HEK293 (cell line): Measurements from ENCODE around the gene PPFIA2.

ENCODE experiments used
- CTCF ChIA-PET: fragments of 350-600 bp; formaldehyde crosslinking; extraction: SDS; loops from one replicate; lab custom pipeline; 2021; ENCODE audit warnings: antibody characterized with exemption; lab: Yijun Ruan, JAX
- POLR2A ChIA-PET: fragments of 300-600 bp; formaldehyde crosslinking; extraction: SDS; loops from one replicate; lab custom pipeline; 2020; ENCODE audit warnings: antibody characterized with exemption, inconsistent platforms; lab: Yijun Ruan, JAX
- H3K27ac ChIP-seq: fragments of 200-500 bp; sonication (Bioruptor generic); 2 replicates; pipeline ENCODE4 v1.5.1; 2014; ENCODE audit warnings: low read depth, low read length, control low read depth, inconsistent platforms; ENCODE audit errors: extremely low read depth
- H3K36me3 ChIP-seq, 2 experiments: fragments of 200-500 bp in 1 of 2; sonication (Bioruptor generic) in 1 of 2; 1 replicate in 1 of 2; 2 replicates in 1 of 2; pipeline ENCODE4 v1.5.1; 2014 to 2017; ENCODE audit warnings: inconsistent platforms in 2 of 2, low read length in 2 of 2; ENCODE audit not compliant: control insufficient read depth in 2 of 2, insufficient read depth in 1 of 2
- H3K4me1 ChIP-seq: fragments of 200-500 bp; sonication (Bioruptor generic); 2 replicates; pipeline ENCODE4 v1.5.1; 2014; ENCODE audit warnings: mild to moderate bottlenecking, low read length, inconsistent platforms; ENCODE audit not compliant: control insufficient read depth, insufficient read depth
- H3K4me3 ChIP-seq: 2 replicates; pipeline ENCODE4 v1.5.1; 2011; ENCODE audit warnings: low read depth, mild to moderate bottlenecking, control low read depth, low read length, moderate library complexity
- H3K9me3 ChIP-seq: fragments of 200-500 bp; sonication (Bioruptor generic); 2 replicates; pipeline ENCODE4 v1.5.1; 2014; ENCODE audit warnings: low read depth, low read length, inconsistent platforms; ENCODE audit not compliant: control insufficient read depth, insufficient read depth
- KLF10 ChIP-seq: fragments of 450-650 bp; IDR thresholded peaks from 2 replicates; pipeline ENCODE4 v1.5.1; 2018; ENCODE audit warnings: missing biosample characterization, mild to moderate bottlenecking, missing genetic modification characterization
- MEIS1 ChIP-seq: sonication (generic); formaldehyde crosslinking; IDR thresholded peaks from 2 replicates; pipeline ENCODE4 v1.8.1; 2022; ENCODE audit warnings: missing genetic modification reagents, mild to moderate bottlenecking, borderline replicate concordance
- YY1 ChIP-seq: fragments of 450-650 bp; formaldehyde crosslinking; IDR thresholded peaks from 2 replicates; pipeline ENCODE4 v1.5.1; 2018; ENCODE audit warnings: missing biosample characterization, missing genetic modification characterization
- ZBTB7A ChIP-seq: fragments of 450-650 bp; formaldehyde crosslinking; IDR thresholded peaks from 2 replicates; pipeline ENCODE4 v1.5.1; 2016; ENCODE audit warnings: low read depth, missing biosample characterization, missing genetic modification characterization
- ZFP37 ChIP-seq: fragments of 450-650 bp; formaldehyde crosslinking; IDR thresholded peaks from 2 replicates; pipeline ENCODE4 v1.5.1; 2016; ENCODE audit warnings: missing biosample characterization, missing genetic modification characterization
- ZIC2 ChIP-seq: fragments of 450-650 bp; formaldehyde crosslinking; IDR thresholded peaks from 2 replicates; pipeline ENCODE4 v1.5.1; 2016; ENCODE audit warnings: missing biosample characterization, missing genetic modification characterization
- ZNF112 ChIP-seq: fragments of 450-650 bp; formaldehyde crosslinking; IDR thresholded peaks from 2 replicates; pipeline ENCODE4 v1.5.0; 2017; ENCODE audit warnings: missing biosample characterization, missing genetic modification characterization
- ZNF169 ChIP-seq: fragments of 450-650 bp; formaldehyde crosslinking; IDR thresholded peaks from 2 replicates; pipeline ENCODE4 v1.5.1; 2016; ENCODE audit warnings: missing biosample characterization, missing genetic modification characterization
- ZNF19 ChIP-seq: fragments of 450-650 bp; formaldehyde crosslinking; IDR thresholded peaks from 2 replicates; pipeline ENCODE4; 2016; ENCODE audit warnings: missing biosample characterization, missing genetic modification characterization, low read depth
- ZNF311 ChIP-seq: fragments of 450-650 bp; formaldehyde crosslinking; IDR thresholded peaks from 2 replicates; pipeline ENCODE4 v1.5.1; 2017; ENCODE audit warnings: missing biosample characterization, missing genetic modification characterization, borderline replicate concordance
- ZNF324 ChIP-seq: fragments of 450-650 bp; formaldehyde crosslinking; IDR thresholded peaks from 2 replicates; pipeline ENCODE4 v1.5.1; 2016; ENCODE audit warnings: missing biosample characterization, missing genetic modification characterization
- ZNF394 ChIP-seq: fragments of 450-650 bp; formaldehyde crosslinking; IDR thresholded peaks from 2 replicates; pipeline ENCODE4 v1.5.1; 2016; ENCODE audit warnings: missing biosample characterization, missing genetic modification characterization, mild to moderate bottlenecking, moderate library complexity, borderline replicate concordance
- ZNF549 ChIP-seq: fragments of 450-650 bp; IDR thresholded peaks from 2 replicates; pipeline ENCODE4 v1.5.1; 2018; ENCODE audit warnings: missing biosample characterization, missing genetic modification characterization, mild to moderate bottlenecking, inconsistent platforms, moderate library complexity
- ZNF571 ChIP-seq: fragments of 450-650 bp; formaldehyde crosslinking; IDR thresholded peaks from 2 replicates; pipeline ENCODE4 v1.5.0; 2017; ENCODE audit warnings: missing biosample characterization, missing genetic modification characterization
- ZNF654 ChIP-seq: fragments of 450-650 bp; formaldehyde crosslinking; IDR thresholded peaks from 2 replicates; pipeline ENCODE4 v1.5.1; 2016; ENCODE audit warnings: low read depth, missing biosample characterization, missing genetic modification characterization
- ZNF664 ChIP-seq: fragments of 450-650 bp; formaldehyde crosslinking; IDR thresholded peaks from 2 replicates; pipeline ENCODE4 v1.5.1; 2016; ENCODE audit warnings: missing biosample characterization, missing genetic modification characterization
- ZNF707 ChIP-seq: fragments of 450-650 bp; formaldehyde crosslinking; IDR thresholded peaks from 2 replicates; pipeline ENCODE4 v1.5.1; 2016; ENCODE audit warnings: missing biosample characterization, missing genetic modification characterization
- ZNF792 ChIP-seq: fragments of 450-650 bp; formaldehyde crosslinking; IDR thresholded peaks from 2 replicates; pipeline ENCODE4 v1.5.1; 2016; ENCODE audit warnings: missing biosample characterization, missing genetic modification characterization
- ZNF830 ChIP-seq: fragments of 450-650 bp; IDR thresholded peaks from 2 replicates; pipeline ENCODE4 v1.5.0; 2018; ENCODE audit warnings: missing biosample characterization, missing genetic modification characterization, low read depth, mild to moderate bottlenecking, moderate library complexity
- TF ChIP-seq, protein P1 (sequence below): fragments of 450-650 bp; formaldehyde crosslinking; IDR thresholded peaks from 2 replicates; pipeline ENCODE4 v1.5.1; 2016; ENCODE audit warnings: missing biosample characterization, missing genetic modification characterization
- TF ChIP-seq, protein P2 (sequence below): fragments of 450-650 bp; formaldehyde crosslinking; IDR thresholded peaks from 2 replicates; pipeline ENCODE4 v1.5.1; 2016; ENCODE audit warnings: missing biosample characterization, missing genetic modification characterization, low read depth
- TF ChIP-seq, protein P3 (sequence below): fragments of 450-650 bp; formaldehyde crosslinking; IDR thresholded peaks from 2 replicates; pipeline ENCODE4 v1.5.1; 2016; ENCODE audit warnings: missing biosample characterization, missing genetic modification characterization
- TF ChIP-seq, protein P4 (sequence below): fragments of 450-650 bp; formaldehyde crosslinking; IDR thresholded peaks from 2 replicates; pipeline ENCODE4 v1.5.1; 2016; ENCODE audit warnings: missing biosample characterization, missing genetic modification characterization
- TF ChIP-seq, protein P5 (sequence below): fragments of 450-650 bp; formaldehyde crosslinking; IDR thresholded peaks from 2 replicates; pipeline ENCODE4 v1.5.1; 2016; ENCODE audit warnings: missing biosample characterization, missing genetic modification characterization
- TF ChIP-seq, protein P6 (sequence below): fragments of 450-650 bp; formaldehyde crosslinking; IDR thresholded peaks from 2 replicates; pipeline ENCODE4 v1.5.1; 2017; ENCODE audit warnings: missing biosample characterization, missing genetic modification characterization
- TF ChIP-seq, protein P7 (sequence below): fragments of 450-650 bp; IDR thresholded peaks from 2 replicates; pipeline ENCODE4 v1.5.1; 2018; ENCODE audit warnings: missing biosample characterization, missing genetic modification characterization

Gene PPFIA2

DNA sequence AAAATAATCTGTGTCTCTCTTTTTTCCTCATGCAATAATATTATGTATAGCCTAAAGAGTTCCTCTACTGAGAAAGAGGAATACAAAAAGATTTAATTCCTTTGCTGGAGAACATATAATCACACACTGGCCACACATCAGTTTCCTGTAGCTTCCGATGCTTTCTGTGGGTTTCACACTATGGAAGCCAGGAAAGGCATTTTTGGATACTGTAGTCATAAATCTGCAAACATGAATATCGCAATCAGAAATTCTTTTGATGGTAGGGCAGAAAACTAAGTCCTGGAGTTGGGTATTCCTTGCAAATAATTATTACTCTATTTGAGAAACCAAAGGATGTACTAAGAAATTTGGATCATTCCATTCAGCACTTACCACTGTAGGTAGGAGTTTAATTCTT lies 421.3 kb downstream of the PPFIA2 start (continued):
- TF ChIP-seq, protein P1, sequence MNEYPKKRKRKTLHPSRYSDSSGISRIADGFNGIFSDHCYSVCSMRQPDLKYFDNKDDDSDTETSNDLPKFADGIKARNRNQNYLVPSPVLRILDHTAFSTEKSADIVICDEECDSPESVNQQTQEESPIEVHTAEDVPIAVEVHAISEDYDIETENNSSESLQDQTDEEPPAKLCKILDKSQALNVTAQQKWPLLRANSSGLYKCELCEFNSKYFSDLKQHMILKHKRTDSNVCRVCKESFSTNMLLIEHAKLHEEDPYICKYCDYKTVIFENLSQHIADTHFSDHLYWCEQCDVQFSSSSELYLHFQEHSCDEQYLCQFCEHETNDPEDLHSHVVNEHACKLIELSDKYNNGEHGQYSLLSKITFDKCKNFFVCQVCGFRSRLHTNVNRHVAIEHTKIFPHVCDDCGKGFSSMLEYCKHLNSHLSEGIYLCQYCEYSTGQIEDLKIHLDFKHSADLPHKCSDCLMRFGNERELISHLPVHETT (tag by site-specific recombination), result no peak
- TF ChIP-seq ZNF571 (tag by site-specific recombination), result no peak
- TF ChIP-seq, protein P2, sequence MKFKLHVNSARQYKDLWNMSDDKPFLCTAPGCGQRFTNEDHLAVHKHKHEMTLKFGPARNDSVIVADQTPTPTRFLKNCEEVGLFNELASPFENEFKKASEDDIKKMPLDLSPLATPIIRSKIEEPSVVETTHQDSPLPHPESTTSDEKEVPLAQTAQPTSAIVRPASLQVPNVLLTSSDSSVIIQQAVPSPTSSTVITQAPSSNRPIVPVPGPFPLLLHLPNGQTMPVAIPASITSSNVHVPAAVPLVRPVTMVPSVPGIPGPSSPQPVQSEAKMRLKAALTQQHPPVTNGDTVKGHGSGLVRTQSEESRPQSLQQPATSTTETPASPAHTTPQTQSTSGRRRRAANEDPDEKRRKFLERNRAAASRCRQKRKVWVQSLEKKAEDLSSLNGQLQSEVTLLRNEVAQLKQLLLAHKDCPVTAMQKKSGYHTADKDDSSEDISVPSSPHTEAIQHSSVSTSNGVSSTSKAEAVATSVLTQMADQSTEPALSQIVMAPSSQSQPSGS (tag by site-specific recombination), result no peak
- TF ChIP-seq, protein P3, sequence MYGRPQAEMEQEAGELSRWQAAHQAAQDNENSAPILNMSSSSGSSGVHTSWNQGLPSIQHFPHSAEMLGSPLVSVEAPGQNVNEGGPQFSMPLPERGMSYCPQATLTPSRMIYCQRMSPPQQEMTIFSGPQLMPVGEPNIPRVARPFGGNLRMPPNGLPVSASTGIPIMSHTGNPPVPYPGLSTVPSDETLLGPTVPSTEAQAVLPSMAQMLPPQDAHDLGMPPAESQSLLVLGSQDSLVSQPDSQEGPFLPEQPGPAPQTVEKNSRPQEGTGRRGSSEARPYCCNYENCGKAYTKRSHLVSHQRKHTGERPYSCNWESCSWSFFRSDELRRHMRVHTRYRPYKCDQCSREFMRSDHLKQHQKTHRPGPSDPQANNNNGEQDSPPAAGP (tag by site-specific recombination), result no peak
- TF ChIP-seq ZNF311 (tag by site-specific recombination), result no peak
- TF ChIP-seq ZNF394, result no peak

DNA sequence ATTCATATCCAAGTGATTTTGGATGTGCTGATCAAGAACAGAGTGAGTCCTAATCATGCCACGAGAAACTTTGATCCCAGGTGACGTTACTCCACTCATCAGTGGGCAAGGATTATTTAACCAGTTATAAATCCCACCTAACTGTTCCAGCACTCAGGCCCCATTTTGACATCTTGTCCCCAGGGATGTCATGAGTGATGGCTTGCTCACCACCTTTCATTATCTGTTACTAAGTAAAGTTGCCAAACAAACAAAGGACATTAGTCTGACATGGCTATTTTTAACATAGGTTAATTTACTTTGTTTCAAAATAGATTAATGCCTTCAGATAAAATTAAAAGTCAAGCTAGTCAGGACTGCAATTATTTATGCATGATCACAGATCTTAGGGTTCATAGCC lies 425.3 kb downstream of the PPFIA2 start:
- Histone ChIP-seq H3K36me3 (no peaks in the 10 kb centered on the region), H3K4me3 (no peak overlapping the region), H3K9me3 (no peaks in the 10 kb centered on the region), H3K4me1 (no peaks in the 10 kb centered on the region), H3K27ac (no peak overlapping the region)
- CTCF ChIA-PET, result no interaction called here
- no peak for TF ChIP-seq ZNF792
- TF ChIP-seq ZNF654 (tag by site-specific recombination), result no peak
- no peak for TF ChIP-seq ZIC2 (tag by site-specific recombination)
- no peak for TF ChIP-seq ZNF324 (tag by site-specific recombination)
- TF ChIP-seq KLF10 (tag by site-specific recombination), result no peak
- TF ChIP-seq ZNF169 (tag by site-specific recombination), result no peak
- no peak for TF ChIP-seq ZNF549
- TF ChIP-seq YY1 (tag by site-specific recombination), result no peak
- no peak for TF ChIP-seq MEIS1
- no peak for TF ChIP-seq ZNF112 (tag by site-specific recombination)
- TF ChIP-seq ZNF830, result no peak
- no peak for TF ChIP-seq ZFP37 (tag by site-specific recombination)
- no peak for TF ChIP-seq ZNF664 (tag by site-specific recombination)
- TF ChIP-seq, protein P4, sequence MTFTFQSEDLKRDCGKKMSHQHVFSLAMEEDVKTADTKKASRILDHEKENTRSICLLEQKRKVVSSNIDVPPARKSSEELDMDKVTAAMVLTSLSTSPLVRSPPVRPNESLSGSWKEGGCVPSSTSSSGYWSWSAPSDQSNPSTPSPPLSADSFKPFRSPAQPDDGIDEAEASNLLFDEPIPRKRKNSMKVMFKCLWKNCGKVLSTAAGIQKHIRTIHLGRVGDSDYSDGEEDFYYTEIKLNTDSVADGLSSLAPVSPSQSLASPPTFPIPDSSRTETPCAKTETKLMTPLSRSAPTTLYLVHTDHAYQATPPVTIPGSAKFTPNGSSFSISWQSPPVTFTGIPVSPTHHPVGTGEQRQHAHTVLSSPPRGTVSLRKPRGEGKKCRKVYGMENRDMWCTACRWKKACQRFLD, result no peak
- TF ChIP-seq, protein P5, sequence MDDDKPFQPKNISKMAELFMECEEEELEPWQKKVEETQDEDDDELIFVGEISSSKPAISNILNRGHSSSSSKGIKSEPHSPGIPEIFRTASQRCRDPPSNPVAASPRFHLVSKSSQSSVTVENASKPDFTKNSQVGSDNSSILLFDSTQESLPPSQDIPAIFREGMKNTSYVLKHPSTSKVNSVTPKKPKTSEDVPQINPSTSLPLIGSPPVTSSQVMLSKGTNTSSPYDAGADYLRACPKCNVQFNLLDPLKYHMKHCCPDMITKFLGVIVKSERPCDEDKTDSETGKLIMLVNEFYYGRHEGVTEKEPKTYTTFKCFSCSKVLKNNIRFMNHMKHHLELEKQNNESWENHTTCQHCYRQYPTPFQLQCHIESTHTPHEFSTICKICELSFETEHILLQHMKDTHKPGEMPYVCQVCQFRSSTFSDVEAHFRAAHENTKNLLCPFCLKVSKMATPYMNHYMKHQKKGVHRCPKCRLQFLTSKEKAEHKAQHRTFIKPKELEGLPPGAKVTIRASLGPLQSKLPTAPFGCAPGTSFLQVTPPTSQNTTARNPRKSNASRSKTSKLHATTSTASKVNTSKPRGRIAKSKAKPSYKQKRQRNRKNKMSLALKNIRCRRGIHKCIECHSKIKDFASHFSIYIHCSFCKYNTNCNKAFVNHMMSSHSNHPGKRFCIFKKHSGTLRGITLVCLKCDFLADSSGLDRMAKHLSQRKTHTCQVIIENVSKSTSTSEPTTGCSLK (tag by site-specific recombination), result no peak
- TF ChIP-seq, protein P6, sequence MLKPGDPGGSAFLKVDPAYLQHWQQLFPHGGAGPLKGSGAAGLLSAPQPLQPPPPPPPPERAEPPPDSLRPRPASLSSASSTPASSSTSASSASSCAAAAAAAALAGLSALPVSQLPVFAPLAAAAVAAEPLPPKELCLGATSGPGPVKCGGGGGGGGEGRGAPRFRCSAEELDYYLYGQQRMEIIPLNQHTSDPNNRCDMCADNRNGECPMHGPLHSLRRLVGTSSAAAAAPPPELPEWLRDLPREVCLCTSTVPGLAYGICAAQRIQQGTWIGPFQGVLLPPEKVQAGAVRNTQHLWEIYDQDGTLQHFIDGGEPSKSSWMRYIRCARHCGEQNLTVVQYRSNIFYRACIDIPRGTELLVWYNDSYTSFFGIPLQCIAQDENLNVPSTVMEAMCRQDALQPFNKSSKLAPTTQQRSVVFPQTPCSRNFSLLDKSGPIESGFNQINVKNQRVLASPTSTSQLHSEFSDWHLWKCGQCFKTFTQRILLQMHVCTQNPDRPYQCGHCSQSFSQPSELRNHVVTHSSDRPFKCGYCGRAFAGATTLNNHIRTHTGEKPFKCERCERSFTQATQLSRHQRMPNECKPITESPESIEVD (tag by site-specific recombination), result no peak
- TF ChIP-seq, protein P7, sequence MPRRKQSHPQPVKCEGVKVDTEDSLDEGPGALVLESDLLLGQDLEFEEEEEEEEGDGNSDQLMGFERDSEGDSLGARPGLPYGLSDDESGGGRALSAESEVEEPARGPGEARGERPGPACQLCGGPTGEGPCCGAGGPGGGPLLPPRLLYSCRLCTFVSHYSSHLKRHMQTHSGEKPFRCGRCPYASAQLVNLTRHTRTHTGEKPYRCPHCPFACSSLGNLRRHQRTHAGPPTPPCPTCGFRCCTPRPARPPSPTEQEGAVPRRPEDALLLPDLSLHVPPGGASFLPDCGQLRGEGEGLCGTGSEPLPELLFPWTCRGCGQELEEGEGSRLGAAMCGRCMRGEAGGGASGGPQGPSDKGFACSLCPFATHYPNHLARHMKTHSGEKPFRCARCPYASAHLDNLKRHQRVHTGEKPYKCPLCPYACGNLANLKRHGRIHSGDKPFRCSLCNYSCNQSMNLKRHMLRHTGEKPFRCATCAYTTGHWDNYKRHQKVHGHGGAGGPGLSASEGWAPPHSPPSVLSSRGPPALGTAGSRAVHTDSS (tag by site-specific recombination), result no peak
- no peak for TF ChIP-seq ZNF707 (tag by site-specific recombination)
- TF ChIP-seq ZNF19 (tag by site-specific recombination), result no peak
- no peak for TF ChIP-seq ZBTB7A (tag by site-specific recombination)
- POLR2A ChIA-PET, result no interaction called here
